Right forelimb (tissue), 1 donor: ENCODE measurements around the gene FHL1.
"Not testable (repeated sequence)": the region's sequence is repeated elsewhere in the genome, so short reads cannot be mapped to it uniquely, and the experiment has no call there.

Source experiments
- DNase-seq: peaks from one replicate; pipeline ENCODE4 v3.0.0-alpha.2; 2018

The FHL1 gene

GRCh38 chrX:136147315-136147901 lies at the start of gene FHL1:
Gene FHL1 (plus strand): TSS chrX:136147533.
- peak; percentile 79 for DNase-seq

GRCh38 chrX:136097871-136098805 lies 49.2 kb upstream of the FHL1 start:
- DNase-seq = no peak

- DNase-seq = no peak
Measured at GRCh38 chrX:136104936-136105335, 42.4 kb upstream of the FHL1 start.

DNA sequence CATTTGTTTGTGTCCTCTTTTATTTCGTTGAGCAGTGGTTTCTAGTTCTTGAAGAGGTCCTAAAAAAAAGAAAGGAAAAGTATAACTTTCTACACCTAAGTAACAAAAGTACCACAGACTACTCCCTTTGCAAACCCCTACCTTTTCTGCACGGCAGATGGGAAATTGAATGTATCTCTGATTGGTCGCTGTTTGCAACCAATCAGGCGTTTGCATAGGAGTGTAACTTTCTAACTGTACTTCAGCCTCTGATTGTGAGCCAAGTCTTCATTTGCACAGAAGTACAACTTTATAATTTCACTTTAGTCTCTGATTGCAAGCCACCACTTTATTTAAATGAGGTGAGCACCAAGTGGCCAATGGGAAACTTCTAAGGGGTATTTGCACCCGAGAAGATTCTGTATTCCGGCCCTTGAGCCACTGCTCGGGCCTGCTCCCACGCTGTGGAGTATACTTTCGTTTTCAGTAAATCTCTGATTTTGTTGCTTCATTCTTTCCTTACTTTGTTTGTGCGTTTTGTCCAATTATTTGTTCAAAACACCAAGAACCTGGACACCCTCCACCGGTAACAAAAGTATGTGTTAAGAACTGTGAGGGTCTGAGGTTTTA lies 40.3 kb upstream of the FHL1 start:
- no peak for DNase-seq

DNA sequence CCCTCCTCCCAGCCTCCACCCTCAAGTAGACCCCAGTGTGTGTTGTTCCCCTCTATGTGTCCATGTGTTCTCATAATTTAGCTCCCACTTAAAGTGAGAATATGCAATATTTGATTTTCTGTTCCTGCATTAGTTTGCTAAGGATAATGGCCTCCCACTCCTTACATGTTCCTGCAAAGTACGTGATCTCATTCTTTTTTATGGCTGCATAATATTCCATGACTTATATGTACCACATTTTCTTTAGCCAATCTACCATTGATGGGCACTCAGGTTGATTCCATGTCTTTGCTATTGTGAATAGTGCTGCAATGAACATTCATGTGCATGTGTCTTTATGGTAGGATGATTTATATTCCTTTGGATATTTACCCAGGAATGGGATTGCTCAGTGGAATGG lies 38.4 kb upstream of the FHL1 start:
- DNase-seq = not testable (repeated sequence)

GRCh38 chrX:136112286-136112685 lies 35.0 kb upstream of the FHL1 start:
- no peak for DNase-seq

DNA sequence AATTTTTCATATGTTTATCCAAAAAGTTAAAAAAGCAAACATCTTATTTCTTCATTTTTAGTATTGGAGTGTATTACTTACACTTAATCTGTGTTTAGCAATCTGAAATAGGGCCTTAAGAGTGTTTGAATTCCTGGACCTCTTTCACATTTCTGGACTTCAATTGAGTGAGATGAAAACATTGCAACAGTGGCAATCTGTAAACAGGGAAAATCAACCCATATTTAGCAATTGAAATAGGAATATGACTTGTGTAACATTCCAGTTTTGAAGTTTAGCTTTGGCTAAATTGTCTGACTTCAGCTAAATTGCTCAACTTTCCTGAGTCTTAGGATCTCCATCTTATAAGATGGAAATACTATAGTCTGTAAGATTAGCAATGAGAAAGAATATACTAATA lies 34.6 kb upstream of the FHL1 start:
- DNase-seq = no peak

GRCh38 chrX:136115126-136115903 lies 32.0 kb upstream of the FHL1 start:
- DNase-seq = no peak

GRCh38 chrX:136115904-136116297 lies 31.4 kb upstream of the FHL1 start:
- DNase-seq = no peak

DNA sequence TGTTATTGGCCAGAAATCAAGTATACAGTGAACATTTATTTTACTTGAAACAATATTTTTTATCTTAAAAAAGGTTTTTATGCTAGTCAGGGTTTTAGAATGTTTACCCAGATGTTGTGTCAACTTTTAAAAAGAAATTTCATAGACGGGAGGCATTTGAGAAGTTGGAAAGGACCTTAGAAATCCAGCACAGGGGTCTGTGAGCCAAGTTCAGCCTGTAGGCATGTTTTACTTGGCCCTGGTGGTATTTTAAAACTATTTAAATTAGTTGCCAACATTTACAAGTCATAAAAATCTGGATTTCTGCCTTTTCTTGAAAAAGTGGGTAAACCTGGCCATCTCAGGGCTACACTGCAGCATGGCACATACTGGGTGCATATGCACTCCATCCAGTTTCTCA lies 25.5 kb upstream of the FHL1 start:
- DNase-seq = no peak

- DNase-seq = no peak
Measured at GRCh38 chrX:136122207-136122606, 25.1 kb upstream of the FHL1 start.

DNA sequence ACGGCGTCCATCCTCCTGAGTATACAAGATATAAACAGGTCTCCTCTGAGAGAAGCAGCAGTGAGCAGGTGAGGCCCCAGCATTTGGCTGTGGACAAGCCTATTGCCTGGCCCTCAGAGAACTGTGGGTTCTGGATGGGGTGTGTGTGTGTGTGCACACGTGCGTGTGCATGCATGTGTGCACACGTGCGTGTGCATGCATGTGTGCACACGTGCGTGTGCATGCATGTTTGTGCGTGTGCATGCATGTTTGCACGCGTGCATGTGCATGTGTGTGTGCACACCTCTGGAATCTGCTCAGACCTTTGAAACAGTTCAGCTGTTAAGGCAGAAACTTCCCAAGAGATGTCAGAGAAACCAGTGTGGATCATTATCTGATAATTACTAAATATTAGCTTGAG lies 22.2 kb upstream of the FHL1 start:
- no peak for DNase-seq

GRCh38 chrX:136126371-136126770 lies 21.0 kb upstream of the FHL1 start:
- no peak for DNase-seq

DNA sequence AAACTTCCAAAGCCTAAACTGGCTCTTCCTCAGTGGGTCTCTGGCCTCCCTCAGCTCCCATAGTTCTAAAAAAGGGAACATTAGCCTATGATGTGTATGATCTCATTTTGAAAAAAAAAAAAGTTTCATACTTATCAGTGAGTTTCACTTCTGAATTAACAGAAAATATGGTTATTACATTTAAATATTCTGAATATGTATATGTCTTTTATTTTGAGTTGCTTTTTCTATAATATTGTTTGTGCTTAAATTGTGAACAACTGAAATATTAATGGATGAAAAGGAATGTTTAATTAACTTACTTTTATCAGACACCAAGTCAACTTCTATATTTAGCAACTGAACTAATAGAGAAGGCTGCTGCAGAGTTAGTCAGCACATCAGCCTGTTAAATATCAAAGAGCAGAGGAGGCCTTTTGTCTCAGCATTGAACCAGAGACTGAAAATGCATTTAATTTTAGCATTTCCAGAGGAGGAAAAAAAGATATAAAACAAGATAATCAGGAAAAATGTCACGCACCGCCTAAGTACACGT lies 20.4 kb upstream of the FHL1 start:
- DNase-seq = no peak

DNA sequence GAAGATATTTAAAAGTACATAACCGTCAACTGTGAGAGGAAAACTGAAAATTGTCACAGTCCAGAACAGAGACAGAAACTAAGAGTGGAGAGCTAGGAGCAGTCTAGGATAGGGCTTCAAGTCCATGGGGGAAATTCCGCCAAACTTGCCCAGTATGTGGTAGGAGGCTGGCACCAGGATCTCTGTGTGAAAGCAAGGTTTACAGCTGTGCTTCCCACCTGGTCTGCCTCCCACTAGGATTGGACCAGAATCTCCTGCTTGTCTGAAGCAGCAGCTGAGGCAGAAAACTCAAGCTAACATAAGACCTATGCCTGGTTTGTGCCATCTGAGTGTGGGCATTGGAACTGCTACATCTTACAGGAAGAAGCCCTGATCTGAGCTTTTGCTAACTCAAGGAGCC lies 18.6 kb upstream of the FHL1 start:
- no peak for DNase-seq

DNA sequence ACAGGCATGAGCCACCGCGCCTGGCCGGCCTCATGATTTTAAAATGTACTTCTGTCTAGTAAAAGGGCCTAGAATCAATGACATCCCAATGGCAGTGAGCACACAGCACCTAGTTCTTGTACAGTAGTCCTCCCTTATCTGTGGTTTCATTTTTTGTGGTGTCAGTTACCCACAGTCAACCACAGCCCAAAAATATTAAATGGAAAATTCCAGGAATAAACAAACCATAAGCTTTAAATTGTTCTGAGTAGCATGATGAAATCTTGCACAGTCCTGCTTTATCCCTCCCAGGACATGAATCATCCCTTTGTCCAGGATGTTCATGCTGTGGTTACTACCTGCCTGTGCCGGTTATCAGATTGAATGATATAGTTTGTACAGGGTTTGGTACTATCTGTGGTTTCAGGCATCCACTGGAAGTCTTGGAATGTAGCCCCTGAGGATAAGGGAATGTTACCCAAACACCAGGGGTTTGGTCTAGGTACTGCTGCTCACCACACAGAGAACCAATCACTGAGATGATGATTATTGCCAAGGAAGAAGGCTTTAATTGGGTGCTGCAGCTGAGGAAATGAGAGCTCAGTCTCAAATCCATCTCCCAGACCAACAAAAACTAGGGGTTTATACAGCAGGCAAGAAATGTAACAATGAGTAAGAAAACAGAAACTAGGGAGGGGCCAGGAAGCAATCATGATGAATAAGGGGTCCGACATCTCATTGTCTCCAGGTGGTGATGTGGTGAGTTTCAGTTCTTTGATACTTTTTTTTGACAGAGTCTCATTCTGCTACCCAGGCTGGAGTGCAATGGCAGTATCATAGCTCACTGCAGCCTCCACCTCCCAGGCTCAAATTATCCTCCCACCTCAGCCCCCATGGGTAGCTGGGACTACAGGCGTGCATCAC lies 16.2 kb upstream of the FHL1 start:
- no peak for DNase-seq

DNA sequence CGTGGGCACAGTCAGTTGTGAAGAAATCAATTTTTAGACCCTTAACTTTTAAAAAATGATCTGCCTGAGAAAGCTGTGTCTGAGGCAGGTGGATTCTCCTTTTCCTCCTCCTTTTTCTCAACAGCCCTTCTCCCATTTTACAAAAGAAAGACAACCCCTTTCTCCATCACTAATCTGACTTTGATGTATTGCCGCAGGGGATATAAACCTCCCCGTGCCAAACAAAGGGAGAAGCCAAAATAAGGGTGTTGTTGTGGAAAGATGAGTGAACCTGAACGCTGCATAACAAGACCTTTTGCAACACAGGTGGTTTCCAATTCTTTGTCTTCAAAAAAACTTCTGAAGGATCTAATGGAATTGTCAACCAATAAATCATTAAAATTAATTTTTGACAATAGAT lies 8.4 kb upstream of the FHL1 start:
- DNase-seq = no peak

- DNase-seq = no peak
Measured at GRCh38 chrX:136141569-136141968, 5.8 kb upstream of the FHL1 start.

GRCh38 chrX:136142592-136142991 lies 4.7 kb upstream of the FHL1 start:
- no peak for DNase-seq

- DNase-seq = no peak
Measured at GRCh38 chrX:136143711-136144110, 3.6 kb upstream of the FHL1 start.

GRCh38 chrX:136146614-136147314 lies 569 bp upstream of the FHL1 start:
- DNase-seq = no peak
